Transverse colon (tissue), 4 donors: Measurements from ENCODE around the gene AGPAT2. TPM values are rescaled to one million over a fixed set of nuclear protein-coding genes. Genes with fewer than 3 reads are reported as not detected.

ENCODE experiments used
- DNase-seq: peaks from one replicate; pipeline ENCODE4 v3.0.0-alpha.2; 2019
- H3K27ac ChIP-seq, 4 donors: fragments of 200-600 bp; sonication (generic); 2 replicates each; pipeline ENCODE4 v1.5.1; 2016 to 2018; ENCODE audit warnings: inconsistent platforms in 4 of 4
- H3K27me3 ChIP-seq: fragments of 200-600 bp; sonication (generic); 2 replicates; pipeline ENCODE4 v1.5.1; 2017; ENCODE audit warnings: inconsistent platforms
- H3K36me3 ChIP-seq, 4 donors: fragments of 200-600 bp; sonication (generic); 2 replicates each; pipeline ENCODE4 v1.5.1; 2017 to 2019; ENCODE audit warnings: inconsistent platforms in 4 of 4
- H3K4me1 ChIP-seq, 4 donors: fragments of 200-600 bp; sonication (generic); 2 replicates each; pipeline ENCODE4 v1.5.1; 2017 to 2020; ENCODE audit warnings: inconsistent platforms in 4 of 4
- H3K4me3 ChIP-seq, 4 donors: fragments of 200-600 bp; sonication (generic); 1 replicate in 1 of 4; 2 replicates in 3 of 4; pipeline versions ENCODE4 v1.5.1 to v1.6.1; 2017 to 2019; ENCODE audit warnings: inconsistent platforms in 4 of 4
- H3K9me3 ChIP-seq, 2 donors: fragments of 200-600 bp; sonication (generic); 2 replicates each; pipeline ENCODE4 v1.5.1; 2017 to 2019; ENCODE audit warnings: inconsistent platforms in 2 of 2
- CTCF ChIP-seq, 5 experiments: fragments of 200-600 bp in 3 of 5; fragments of 450-650 bp in 2 of 5; sonication (generic) in 3 of 5; IDR thresholded peaks; 1 replicate in 2 of 5; 2 replicates in 3 of 5; pipeline ENCODE4 v1.5.1; 2016 to 2017; ENCODE audit warnings: antibody characterized with exemption in 5 of 5, inconsistent platforms in 3 of 5, mild to moderate bottlenecking in 2 of 5, moderate library complexity in 1 of 5
- EP300 ChIP-seq: sonication (generic); formaldehyde crosslinking; IDR thresholded peaks from one replicate; pipeline ENCODE4 v1.6.1; 2017; ENCODE audit warnings: antibody characterized with exemption, low read depth
- POLR2A ChIP-seq: fragments of 450-650 bp; IDR thresholded peaks from one replicate; pipeline ENCODE4 v1.6.1; 2016; ENCODE audit warnings: antibody characterized with exemption, mild to moderate bottlenecking, moderate library complexity
- POLR2AphosphoS5 ChIP-seq, 3 donors: sonication (generic); formaldehyde crosslinking; IDR thresholded peaks; one replicate each; pipeline ENCODE4 v1.6.1; 2016; ENCODE audit warnings: antibody characterized with exemption in 3 of 3
- WGBS, 2 donors: methylation state at CpG; one replicate each; pipeline ENCODE4 v1.1.5; 2018; ENCODE audit warnings: low coverage in 1 of 2; 5-methylcytosine and 5-hydroxymethylcytosine counted together
- in situ Hi-C, 4 donors: fragments of 200-750 bp; cut with MboI; loops; one replicate each; pipeline versions ENCODE4 v1.15.0 to v1.15.1; 2017; ENCODE audit warnings: low sequenced_read_pairs in 3 of 4, low pct_ligation_motif_present in 1 of 4, low pct_unique_long_range_greater_than_20kb in 1 of 4
- intact Hi-C: fragments of 100-400 bp; cut with DNase I; formaldehyde crosslinking; loops from one replicate; pipeline ENCODE4 v1.15.1; 2023; ENCODE audit warnings: low total_unique reads
- total RNA-seq, 4 donors: library from RNA; depleted of rRNA; stranded (reverse); fragments of >200 nt; gene quantifications; one replicate each; pipeline ENCODE4 v1.1.0, GENCODE V29; 2016

Gene AGPAT2
- total RNA-seq, 4 donors from 2014 or later = 245 to 441 (median 290) TPM

DNA sequence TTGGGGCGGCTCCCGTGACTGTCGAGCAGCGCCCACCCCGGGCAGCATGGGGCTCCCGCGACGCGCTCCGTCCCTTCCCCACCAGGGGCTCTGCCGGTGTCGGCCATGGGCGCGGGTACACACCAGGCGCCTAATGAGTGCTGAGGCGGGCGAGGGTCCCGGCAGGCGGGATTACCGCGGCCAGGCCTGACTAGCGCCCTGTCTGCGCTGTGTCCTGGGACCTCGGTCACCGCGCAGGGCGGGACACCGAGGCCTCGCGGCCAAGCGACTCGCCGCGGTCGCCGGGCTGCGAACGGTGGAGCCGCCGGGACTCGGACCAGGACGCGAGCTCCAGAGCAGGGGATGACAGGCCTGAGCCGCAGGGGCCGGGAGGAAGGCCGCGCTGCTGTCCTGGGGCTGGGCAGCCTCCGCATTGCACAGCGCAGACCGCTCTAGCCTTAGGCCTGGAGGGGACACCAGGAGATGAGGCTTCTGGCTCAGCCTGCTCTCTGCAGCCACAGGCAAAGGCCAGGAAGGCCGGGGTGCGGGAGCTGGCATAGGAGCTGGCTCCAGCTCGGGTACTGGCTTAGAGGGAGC, 41.4 kb upstream of the AGPAT2 start:
- TF ChIP-seq POLR2AphosphoS5 (IDR thresholded peaks at IDR 0.05) = no peak
- no peak for TF ChIP-seq EP300
- Histone ChIP-seq H3K27me3 (no peaks in the 10 kb centered on the region), H3K36me3 (peaks cover 0 to 15% (median 6%) of the 10 kb centered on the region in 4 donors), H3K4me1 (peaks cover 15 to 34% (median 27%) of the 10 kb centered on the region in 4 donors), H3K9me3 (no peaks in the 10 kb centered on the region), H3K4me3 (peak overlapping the region; percentile 14 to 90 (median 68)), H3K27ac (peak overlapping the region; percentile 80 to 86 (median 84))
- DNase-seq = peak; percentile 31
- intact Hi-C loops = loop anchor here (5.0 kb wide), 1 partner anchor 41 kb away; the partner anchor contains the start of gene AGPAT2
- in situ Hi-C loops = no loop called here
- WGBS, 2 donors = 1% methylated on average over 43 of the region's 53 CpGs; no CpG with 5 or more reads in 1 of the 2 donors

- Histone ChIP-seq H3K9me3 (no peaks in the 10 kb centered on the region), H3K27ac (peak overlapping the region; percentile 80 to 86 (median 84)), H3K36me3 (peaks cover 0 to 20% (median 9%) of the 10 kb centered on the region in 4 donors), H3K27me3 (no peaks in the 10 kb centered on the region), H3K4me3 (peak overlapping the region; percentile 65 to 90 (median 70)), H3K4me1 (peaks cover 15 to 34% (median 27%) of the 10 kb centered on the region in 4 donors)
- in situ Hi-C loops (no loop called here), intact Hi-C loops (loop anchor here (5.0 kb wide), 1 partner anchor 41 kb away; the partner anchor contains the start of gene AGPAT2)
- WGBS, 2 donors = 1% methylated on average over 35 of the region's 66 CpGs; no CpG with 5 or more reads in 1 of the 2 donors
- peak; percentile 99 for TF ChIP-seq POLR2A
- TF ChIP-seq EP300 = no peak
- TF ChIP-seq CTCF (IDR thresholded peaks at IDR 0.05) = peak; percentile 77 to 95 (median 87)
- TF ChIP-seq POLR2AphosphoS5 (IDR thresholded peaks at IDR 0.05) = peak; percentile 99 to 100 (median 100)
- DNase-seq = peak; percentile 92
These were observed 40.9 kb upstream of the AGPAT2 start for GRCh38 chr9:136728080-136728547.

GRCh38 chr9:136726631-136727191, 39.5 kb upstream of the AGPAT2 start:
- in situ Hi-C loops (no loop called here), intact Hi-C loops (loop anchor here (5.0 kb wide), 1 partner anchor 39 kb away; the partner anchor contains the start of gene AGPAT2)
- no peaks in the 10 kb centered on the region for H3K9me3 ChIP-seq
- no peak for TF ChIP-seq EP300
- no peak for TF ChIP-seq POLR2A
- peak; percentile 24 to 68 (median 40) for TF ChIP-seq CTCF (IDR thresholded peaks at IDR 0.05)
- H3K4me3 ChIP-seq = peak overlapping the region in 3 of 4 donors; percentile 65 to 90 (median 72)
- H3K36me3 ChIP-seq = peaks cover 0 to 22% (median 9%) of the 10 kb centered on the region in 4 donors
- 3 to 19% methylated on average over 5 to 18 of the region's 18 CpGs for WGBS, 2 donors
- H3K27ac ChIP-seq = peak overlapping the region in 2 of 4 donors; percentile 84 to 85
- peaks cover 15 to 36% (median 29%) of the 10 kb centered on the region in 4 donors for H3K4me1 ChIP-seq
- no peak for DNase-seq
- H3K27me3 ChIP-seq = no peaks in the 10 kb centered on the region

GRCh38 chr9:136726118-136726517, 38.9 kb upstream of the AGPAT2 start:
- H3K9me3 ChIP-seq = no peaks in the 10 kb centered on the region
- intact Hi-C loops = loop anchor here (5.0 kb wide), 1 partner anchor 39 kb away; the partner anchor contains the start of gene AGPAT2
- no peaks in the 10 kb centered on the region for H3K27me3 ChIP-seq
- H3K4me3 ChIP-seq = peak overlapping the region in 1 of 4 donors; percentile 90
- 75% methylated on average over 16 of the region's 16 CpGs; no CpG with 5 or more reads in 1 of the 2 donors for WGBS, 2 donors
- H3K36me3 ChIP-seq = peaks cover 0 to 22% (median 9%) of the 10 kb centered on the region in 4 donors
- DNase-seq = no peak
- in situ Hi-C loops = no loop called here
- TF ChIP-seq POLR2A (no peak), POLR2AphosphoS5 (IDR thresholded peaks at IDR 0.05) (no peak), EP300 (no peak), CTCF (IDR thresholded peaks at IDR 0.05) (no peak)
- H3K27ac ChIP-seq = peak overlapping the region in 1 of 4 donors; percentile 85
- H3K4me1 ChIP-seq = peaks cover 15 to 40% (median 29%) of the 10 kb centered on the region in 4 donors
